ENCODE results near the gene CCDC73.

- no peak for TF ChIP-seq POLR2A (IDR thresholded peaks at IDR 0.05)
- TF ChIP-seq, protein P1, sequence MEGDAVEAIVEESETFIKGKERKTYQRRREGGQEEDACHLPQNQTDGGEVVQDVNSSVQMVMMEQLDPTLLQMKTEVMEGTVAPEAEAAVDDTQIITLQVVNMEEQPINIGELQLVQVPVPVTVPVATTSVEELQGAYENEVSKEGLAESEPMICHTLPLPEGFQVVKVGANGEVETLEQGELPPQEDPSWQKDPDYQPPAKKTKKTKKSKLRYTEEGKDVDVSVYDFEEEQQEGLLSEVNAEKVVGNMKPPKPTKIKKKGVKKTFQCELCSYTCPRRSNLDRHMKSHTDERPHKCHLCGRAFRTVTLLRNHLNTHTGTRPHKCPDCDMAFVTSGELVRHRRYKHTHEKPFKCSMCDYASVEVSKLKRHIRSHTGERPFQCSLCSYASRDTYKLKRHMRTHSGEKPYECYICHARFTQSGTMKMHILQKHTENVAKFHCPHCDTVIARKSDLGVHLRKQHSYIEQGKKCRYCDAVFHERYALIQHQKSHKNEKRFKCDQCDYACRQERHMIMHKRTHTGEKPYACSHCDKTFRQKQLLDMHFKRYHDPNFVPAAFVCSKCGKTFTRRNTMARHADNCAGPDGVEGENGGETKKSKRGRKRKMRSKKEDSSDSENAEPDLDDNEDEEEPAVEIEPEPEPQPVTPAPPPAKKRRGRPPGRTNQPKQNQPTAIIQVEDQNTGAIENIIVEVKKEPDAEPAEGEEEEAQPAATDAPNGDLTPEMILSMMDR (IDR thresholded peaks at IDR 0.05), result no peak
Measured at GRCh38 chr11:32569313-32569881, 225.1 kb downstream of the CCDC73 start.

Data from thyroid gland (tissue), 4 donors.